WTC11 (cell line): ENCODE measurements around the gene APOBEC3G. TPM values are rescaled to one million over a fixed set of nuclear protein-coding genes. Genes with fewer than 3 reads are reported as not detected.
A peak's percentile ranks its signal among the peaks of the same experiment; 100 is the strongest.

ENCODE experiments used
- ATAC-seq: fragments of 200-7000 bp; cut with Tn5 transposase; 2 replicates; pipeline ENCODE4 v1.10.0; 2021; ENCODE audit warnings: mild to moderate bottlenecking, moderate library complexity
- CTCF ChIA-PET: fragments of 300-600 bp; sonication (Branson Sonifier 250); formaldehyde crosslinking; loops from one replicate; lab custom pipeline; 2021; ENCODE audit warnings: antibody characterized with exemption; lab: Charles Lee
- POLR2A ChIA-PET: fragments of 350-600 bp; sonication (Branson Sonifier 250); formaldehyde crosslinking; loops from one replicate; lab custom pipeline; 2021; ENCODE audit warnings: antibody characterized with exemption; lab: Charles Lee
- DNase-seq: peaks from one replicate; pipeline ENCODE4 v3.0.0; 2021; ENCODE audit warnings: low spot score
- H3K27ac Mint-ChIP-seq: 2 replicates; pipeline ENCODE4 v1.8.0; 2021; ENCODE audit warnings: mixed read lengths
- H3K27me3 Mint-ChIP-seq: 2 replicates; pipeline ENCODE4 v1.8.0; 2021; ENCODE audit warnings: low read depth, mild to moderate bottlenecking, moderate library complexity, mixed read lengths
- H3K36me3 Mint-ChIP-seq: 2 replicates; pipeline ENCODE4 v1.8.0; 2021; ENCODE audit warnings: mixed read lengths
- H3K4me1 Mint-ChIP-seq: 2 replicates; pipeline ENCODE4 v1.8.0; 2022; ENCODE audit warnings: mixed read lengths
- H3K4me3 Mint-ChIP-seq: 2 replicates; pipeline ENCODE4 v1.8.0; 2021; ENCODE audit warnings: mild to moderate bottlenecking, moderate library complexity, mixed read lengths
- H3K9me3 Mint-ChIP-seq: 2 replicates; pipeline ENCODE4 v1.8.0; 2021; ENCODE audit warnings: mixed read lengths
- ATF2 ChIP-seq: sonication (generic); formaldehyde crosslinking; IDR thresholded peaks from 2 replicates; pipeline ENCODE4 v1.8.1; 2022; ENCODE audit warnings: low read depth, missing genetic modification reagents, borderline replicate concordance
- E2F1 ChIP-seq: sonication (generic); formaldehyde crosslinking; IDR thresholded peaks from 2 replicates; pipeline ENCODE4 v1.8.0; 2022; ENCODE audit warnings: mild to moderate bottlenecking, missing genetic modification reagents
- E2F4 ChIP-seq: sonication (generic); formaldehyde crosslinking; IDR thresholded peaks from 2 replicates; pipeline ENCODE4 v1.8.1; 2022; ENCODE audit warnings: low read depth, mild to moderate bottlenecking, moderate library complexity, missing genetic modification reagents, borderline replicate concordance
- E2F5 ChIP-seq: sonication (generic); formaldehyde crosslinking; IDR thresholded peaks from 2 replicates; pipeline ENCODE4 v1.8.1; 2022; ENCODE audit warnings: mild to moderate bottlenecking, moderate library complexity, missing genetic modification reagents
- ERG ChIP-seq: fragments of 250-450 bp; sonication (Bioruptor Pico); IDR thresholded peaks from 2 replicates; pipeline ENCODE4 v1.8.0; 2021; ENCODE audit warnings: mild to moderate bottlenecking
- FOXK1 ChIP-seq: sonication (generic); formaldehyde crosslinking; IDR thresholded peaks from 2 replicates; pipeline ENCODE4 v1.8.0; 2022; ENCODE audit warnings: mild to moderate bottlenecking, moderate library complexity, missing genetic modification reagents
- JUN ChIP-seq: sonication (generic); formaldehyde crosslinking; IDR thresholded peaks from 2 replicates; pipeline ENCODE4 v1.8.0; 2023; ENCODE audit warnings: mild to moderate bottlenecking, missing genetic modification reagents
- MLX ChIP-seq: sonication (generic); formaldehyde crosslinking; IDR thresholded peaks from 2 replicates; pipeline ENCODE4 v1.8.1; 2023; ENCODE audit warnings: mild to moderate bottlenecking, missing genetic modification reagents, moderate library complexity
- MXD4 ChIP-seq: fragments of 250-450 bp; sonication (Bioruptor Pico); IDR thresholded peaks from 2 replicates; pipeline ENCODE4 v1.8.0; 2021; ENCODE audit warnings: mild to moderate bottlenecking, moderate library complexity, borderline replicate concordance
- NR3C1 ChIP-seq: sonication (generic); formaldehyde crosslinking; conservative IDR thresholded peaks from 2 replicates; pipeline ENCODE4 v1.8.1; 2023; ENCODE audit warnings: low read depth, mild to moderate bottlenecking, missing genetic modification reagents
- RORB ChIP-seq: fragments of 250-450 bp; sonication (Bioruptor Pico); IDR thresholded peaks from 2 replicates; pipeline ENCODE4 v1.9.0; 2021; ENCODE audit warnings: mild to moderate bottlenecking
- SP1 ChIP-seq: sonication (generic); formaldehyde crosslinking; conservative IDR thresholded peaks from 2 replicates; pipeline ENCODE4 v1.8.1; 2022; ENCODE audit warnings: missing genetic modification reagents
- TEAD1 ChIP-seq: sonication (generic); formaldehyde crosslinking; IDR thresholded peaks from 2 replicates; pipeline ENCODE4 v1.8.0; 2022; ENCODE audit warnings: mild to moderate bottlenecking, missing genetic modification reagents
- ZBTB21 ChIP-seq: sonication (generic); formaldehyde crosslinking; IDR thresholded peaks from 2 replicates; pipeline ENCODE4 v1.8.1; 2023; ENCODE audit warnings: mild to moderate bottlenecking, missing genetic modification reagents, borderline replicate concordance
- ZNF232 ChIP-seq: sonication (generic); formaldehyde crosslinking; IDR thresholded peaks from 2 replicates; pipeline ENCODE4 v1.8.0; 2022; ENCODE audit warnings: mild to moderate bottlenecking, missing genetic modification reagents
- ZNF263 ChIP-seq: sonication (generic); formaldehyde crosslinking; IDR thresholded peaks from 2 replicates; pipeline ENCODE4 v1.8.1; 2022; ENCODE audit warnings: low read depth, mild to moderate bottlenecking, moderate library complexity, missing genetic modification reagents
- ZNF317 ChIP-seq: sonication (generic); formaldehyde crosslinking; IDR thresholded peaks from 2 replicates; pipeline ENCODE4 v1.8.1; 2023; ENCODE audit warnings: low read depth, mild to moderate bottlenecking, moderate library complexity, missing genetic modification reagents, borderline replicate concordance
- ZNF423 ChIP-seq: fragments of 250-450 bp; sonication (Bioruptor Pico); IDR thresholded peaks from 2 replicates; pipeline ENCODE4 v2.1.2; 2022; ENCODE audit warnings: mild to moderate bottlenecking, moderate library complexity
- ZNF512 ChIP-seq: sonication (generic); formaldehyde crosslinking; IDR thresholded peaks from 2 replicates; pipeline ENCODE4 v1.8.1; 2022; ENCODE audit warnings: missing genetic modification reagents, borderline replicate concordance
- ZNF532 ChIP-seq: fragments of 250-450 bp; sonication (Bioruptor Pico); IDR thresholded peaks from 2 replicates; pipeline ENCODE4 v1.9.0; 2021; ENCODE audit warnings: mild to moderate bottlenecking, borderline replicate concordance
- total RNA-seq: library from RNA; stranded (reverse); gene quantifications from 3 replicates; pipeline ENCODE4 v1.2.3, GENCODE V29; 2021

Gene APOBEC3G
- total RNA-seq, 1 experiment from 2014 or later = 1.8 TPM

GRCh38 chr22:39117585-39118191, 40.6 kb downstream of the APOBEC3G start:
- TF ChIP-seq E2F5 (CRISPR knock-in tag) (no peak), NR3C1 (CRISPR knock-in tag) (no peak), E2F4 (CRISPR knock-in tag) (no peak), JUN (CRISPR knock-in tag) (no peak), MLX (no peak), MXD4 (CRISPR knock-in tag) (no peak), TEAD1 (CRISPR knock-in tag) (no peak), ZNF263 (CRISPR knock-in tag) (no peak), ZNF423 (CRISPR knock-in tag) (no peak), RORB (CRISPR knock-in tag) (no peak), ZBTB21 (no peak), ZNF232 (CRISPR knock-in tag) (no peak), ZNF532 (no peak), E2F1 (no peak), ZNF512 (CRISPR knock-in tag) (no peak), SP1 (no peak), FOXK1 (CRISPR knock-in tag) (no peak), ATF2 (CRISPR knock-in tag) (no peak), ZNF317 (CRISPR knock-in tag) (no peak), ERG (no peak)
- no peak overlapping the region for H3K4me3 Mint-ChIP-seq
- H3K36me3 Mint-ChIP-seq = no peaks in the 10 kb centered on the region
- CTCF ChIA-PET = interaction anchor here (1.5 kb wide), 1 partner anchor 18 kb away, joined by 3 read pairs; no protein-coding TSS in a partner anchor
- no peaks in the 10 kb centered on the region for H3K9me3 Mint-ChIP-seq
- POLR2A ChIA-PET = no interaction called here
- H3K27me3 Mint-ChIP-seq = peaks cover 45% of the 10 kb centered on the region
- no peak overlapping the region for H3K27ac Mint-ChIP-seq
- peaks cover 34% of the 10 kb centered on the region for H3K4me1 Mint-ChIP-seq
- ATAC-seq = peak; percentile 32; the same call in 1 of the 2 replicates
- peak; percentile 67 for DNase-seq
